ENCODE data around the gene PEA15. TPM values are rescaled to one million over a fixed set of nuclear protein-coding genes. Genes with fewer than 3 reads are reported as not detected.

Gene PEA15
- total RNA-seq, 3 donors from 2014 or later (not counting 1 experiment from before 2014, with no cell fraction given): 25.3 to 27.9 (median 25.5) TPM

GRCh38 chr1:160158031-160158430 lies 47.2 kb upstream of the PEA15 start:
- Histone ChIP-seq H3K36me3 (ENCODE audit: control insufficient read depth, insufficient read depth, low read length) (no peaks in the 10 kb centered on the region), H3K4me1 (ENCODE audit: control insufficient read depth, insufficient read depth, low read length) (peaks cover 4% of the 10 kb centered on the region), H3K27ac (ENCODE audit: low read length) (no peak overlapping the region), H3K4me3 (ENCODE audit: low read length) (no peak overlapping the region), H3K9me3 (ENCODE audit: control insufficient read depth, insufficient read depth, low read length) (no peaks in the 10 kb centered on the region), H3K27me3 (ENCODE audit: control insufficient read depth, insufficient read depth, low read length) (no peaks in the 10 kb centered on the region)
- Mint-ChIP-seq H3K27ac (no peak overlapping the region), H3K36me3 (no peaks in the 10 kb centered on the region), H3K4me1 (no peaks in the 10 kb centered on the region), H3K27me3 (ENCODE audit: low read depth in 2 of 2) (peaks cover 11 to 12% of the 10 kb centered on the region in 2 donors), H3K4me3 (no peak overlapping the region), H3K9me3 (no peaks in the 10 kb centered on the region)
- WGBS (ENCODE audit: insufficient coverage): 85% methylated on average over 2 of the region's 3 CpGs
- no peak for DNase-seq
- ATAC-seq: no peak
- intact Hi-C loops (cut with micrococcal nuclease): no loop called here
- no peak for TF ChIP-seq CTCF (IDR thresholded peaks at IDR 0.05)

DNA sequence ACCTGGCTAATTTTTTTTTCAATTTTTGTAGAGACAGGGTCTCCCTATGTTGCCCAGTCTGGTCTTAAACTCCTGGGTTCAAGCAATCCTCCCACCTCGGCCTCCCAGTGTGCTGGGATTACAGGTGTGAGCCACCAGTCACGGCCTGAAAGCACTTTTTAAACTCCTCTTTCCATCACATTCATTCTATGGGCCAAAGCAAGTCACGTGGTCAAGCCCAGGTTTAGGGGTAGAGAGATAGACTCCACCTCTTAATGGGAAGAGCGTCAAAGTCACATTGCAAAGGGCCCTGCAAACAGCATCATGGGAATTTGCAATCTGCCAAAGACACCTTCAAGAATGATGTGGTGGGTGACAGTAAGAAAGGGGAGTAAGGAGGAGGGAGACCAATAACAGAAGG lies 46.6 kb upstream of the PEA15 start:
- H3K4me3 Mint-ChIP-seq: no peak overlapping the region
- 88% methylated on average over 4 of the region's 4 CpGs for WGBS (ENCODE audit: insufficient coverage)

DNA sequence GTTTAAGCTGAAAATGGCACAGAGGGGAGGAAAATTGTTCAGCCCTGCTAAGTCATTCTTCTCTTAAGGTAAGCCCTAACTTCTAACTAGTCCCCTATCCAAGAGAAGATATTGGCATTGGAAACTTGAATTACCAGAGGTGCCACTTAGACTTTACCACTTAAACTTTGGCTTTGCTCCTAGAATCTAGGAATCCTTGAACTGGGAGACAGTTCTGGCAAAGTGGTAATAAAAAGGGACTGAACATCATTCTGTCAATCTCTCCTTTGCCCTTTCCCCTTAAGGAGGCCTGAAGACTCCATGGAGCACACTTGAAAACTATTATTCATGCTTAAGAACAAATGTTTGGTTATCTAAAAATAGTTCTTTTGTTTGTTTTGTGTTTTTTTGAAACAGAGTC lies 45.3 kb upstream of the PEA15 start:
- H3K36me3 Mint-ChIP-seq: no peaks in the 10 kb centered on the region
- H3K27ac Mint-ChIP-seq: no peak overlapping the region
- H3K27me3 Mint-ChIP-seq (ENCODE audit: low read depth in 2 of 2): peaks cover 12 to 26% of the 10 kb centered on the region in 2 donors
- no peak for DNase-seq
- intact Hi-C loops (cut with micrococcal nuclease): no loop called here
- TF ChIP-seq CTCF (IDR thresholded peaks at IDR 0.05): no peak
- H3K4me1 ChIP-seq (ENCODE audit: control insufficient read depth, insufficient read depth, low read length): peaks cover 7% of the 10 kb centered on the region
- ATAC-seq: no peak
- H3K9me3 Mint-ChIP-seq: no peaks in the 10 kb centered on the region
- H3K4me3 Mint-ChIP-seq: no peak overlapping the region
- no peak overlapping the region for H3K4me3 ChIP-seq (ENCODE audit: low read length)
- H3K4me1 Mint-ChIP-seq: no peaks in the 10 kb centered on the region
- no peaks in the 10 kb centered on the region for H3K9me3 ChIP-seq (ENCODE audit: control insufficient read depth, insufficient read depth, low read length)
- no peak overlapping the region for H3K27ac ChIP-seq (ENCODE audit: low read length)
- no peaks in the 10 kb centered on the region for H3K36me3 ChIP-seq (ENCODE audit: control insufficient read depth, insufficient read depth, low read length)
- H3K27me3 ChIP-seq (ENCODE audit: control insufficient read depth, insufficient read depth, low read length): no peaks in the 10 kb centered on the region

More for the DNA sequence above, 46.6 kb upstream of the PEA15 start:
- Histone ChIP-seq H3K4me1 (ENCODE audit: control insufficient read depth, insufficient read depth, low read length) (peaks cover 4% of the 10 kb centered on the region), H3K27ac (ENCODE audit: low read length) (no peak overlapping the region), H3K27me3 (ENCODE audit: control insufficient read depth, insufficient read depth, low read length) (no peaks in the 10 kb centered on the region), H3K36me3 (ENCODE audit: control insufficient read depth, insufficient read depth, low read length) (no peaks in the 10 kb centered on the region), H3K4me3 (ENCODE audit: low read length) (no peak overlapping the region), H3K9me3 (ENCODE audit: control insufficient read depth, insufficient read depth, low read length) (no peaks in the 10 kb centered on the region)
- no peak overlapping the region for H3K27ac Mint-ChIP-seq
- no peak for TF ChIP-seq CTCF (IDR thresholded peaks at IDR 0.05)
- no peaks in the 10 kb centered on the region for H3K9me3 Mint-ChIP-seq
- DNase-seq (no peak), ATAC-seq (no peak)
- no peaks in the 10 kb centered on the region for H3K4me1 Mint-ChIP-seq
- intact Hi-C loops (cut with micrococcal nuclease): no loop called here
- H3K36me3 Mint-ChIP-seq: no peaks in the 10 kb centered on the region
- peaks cover 11 to 13% of the 10 kb centered on the region in 2 donors for H3K27me3 Mint-ChIP-seq (ENCODE audit: low read depth in 2 of 2)

- no peaks in the 10 kb centered on the region for H3K9me3 ChIP-seq (ENCODE audit: control insufficient read depth, insufficient read depth, low read length)
- peaks cover 13 to 28% of the 10 kb centered on the region in 2 donors for H3K27me3 Mint-ChIP-seq (ENCODE audit: low read depth in 2 of 2)
- H3K27me3 ChIP-seq (ENCODE audit: control insufficient read depth, insufficient read depth, low read length): peaks cover under 1% of the 10 kb centered on the region
- peaks cover 22% of the 10 kb centered on the region for H3K4me1 ChIP-seq (ENCODE audit: control insufficient read depth, insufficient read depth, low read length)
- H3K4me1 Mint-ChIP-seq: peaks cover 10% of the 10 kb centered on the region in 2 donors
- H3K4me3 Mint-ChIP-seq: no peak overlapping the region
- H3K36me3 ChIP-seq (ENCODE audit: control insufficient read depth, insufficient read depth, low read length): no peaks in the 10 kb centered on the region
- intact Hi-C loops (cut with micrococcal nuclease): no loop called here
- H3K4me3 ChIP-seq (ENCODE audit: low read length): no peak overlapping the region
- TF ChIP-seq CTCF (IDR thresholded peaks at IDR 0.05): no peak
- H3K27ac Mint-ChIP-seq: no peak overlapping the region
- ATAC-seq (no peak), DNase-seq (no peak)
- H3K36me3 Mint-ChIP-seq: no peaks in the 10 kb centered on the region
- no peak overlapping the region for H3K27ac ChIP-seq (ENCODE audit: low read length)
- H3K9me3 Mint-ChIP-seq: no peaks in the 10 kb centered on the region
- WGBS (ENCODE audit: insufficient coverage): 76% methylated on average over 5 of the region's 6 CpGs
Observed at GRCh38 chr1:160161965-160162705, 43.0 kb upstream of the PEA15 start.

All from natural killer cell (primary cell).